ENCODE data around the gene CTNNA3. TPM values are rescaled to one million over a fixed set of nuclear protein-coding genes. Genes with fewer than 3 reads are reported as not detected.

Gene CTNNA3
- total RNA-seq, 1 donor from 2014 or later, result under 0.01 TPM

DNA sequence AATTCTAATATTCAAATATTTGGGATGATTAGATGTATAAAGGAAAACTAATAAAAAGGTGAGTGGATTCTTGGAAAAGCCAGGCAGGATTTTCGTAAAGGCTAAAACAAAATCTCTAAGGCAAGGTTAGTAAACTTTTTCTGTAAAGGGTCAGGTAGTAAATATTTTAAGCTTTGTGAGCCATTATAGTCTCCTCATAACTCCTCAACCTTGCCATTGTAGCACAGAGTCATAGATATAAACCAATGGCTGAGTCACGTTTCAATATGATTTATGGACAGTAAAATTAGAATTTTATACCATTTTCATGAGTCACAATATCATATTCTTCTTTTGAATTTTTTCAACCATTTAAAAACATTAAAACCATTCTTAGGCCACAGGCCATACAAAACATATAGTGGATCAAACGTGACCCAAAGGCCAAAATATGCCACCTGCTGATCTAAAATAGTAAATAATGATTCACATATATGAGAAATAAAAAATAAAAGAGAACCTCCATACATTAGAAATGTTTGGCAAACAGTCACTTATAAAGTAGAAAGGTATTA, 1422.0 kb downstream of the CTNNA3 start:
- no peak for DNase-seq

DNA sequence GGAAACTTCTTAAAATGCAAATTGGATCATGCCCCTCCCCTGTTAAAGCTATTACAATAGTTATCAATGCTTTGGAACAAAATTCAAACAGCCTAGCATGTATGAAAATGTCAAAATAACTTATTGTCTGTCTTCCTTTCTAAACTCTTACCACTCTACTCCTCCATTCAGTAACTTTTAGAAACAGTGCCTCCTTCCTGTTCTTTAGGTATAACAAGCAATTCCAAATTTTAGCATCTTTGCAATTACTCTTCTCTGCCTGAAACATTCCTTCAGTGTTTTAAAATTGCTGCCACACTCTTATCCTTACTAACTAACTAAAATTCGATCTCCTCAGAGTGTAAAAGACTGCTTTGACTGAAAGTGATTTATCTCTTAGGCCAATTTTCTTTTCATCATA, 1430.6 kb downstream of the CTNNA3 start:
- DNase-seq, result no peak

GRCh38 chr10:66259836-66260235, 1436.2 kb downstream of the CTNNA3 start:
- no peak for DNase-seq

GRCh38 chr10:66258693-66259092, 1437.3 kb downstream of the CTNNA3 start:
- no peak for DNase-seq

GRCh38 chr10:66257801-66258200, 1438.2 kb downstream of the CTNNA3 start:
- DNase-seq, result no peak

GRCh38 chr10:66252986-66253385, 1443.0 kb downstream of the CTNNA3 start:
- no peak for DNase-seq

- no peak for DNase-seq
Measured at GRCh38 chr10:66246177-66246576, 1449.8 kb downstream of the CTNNA3 start.

DNA sequence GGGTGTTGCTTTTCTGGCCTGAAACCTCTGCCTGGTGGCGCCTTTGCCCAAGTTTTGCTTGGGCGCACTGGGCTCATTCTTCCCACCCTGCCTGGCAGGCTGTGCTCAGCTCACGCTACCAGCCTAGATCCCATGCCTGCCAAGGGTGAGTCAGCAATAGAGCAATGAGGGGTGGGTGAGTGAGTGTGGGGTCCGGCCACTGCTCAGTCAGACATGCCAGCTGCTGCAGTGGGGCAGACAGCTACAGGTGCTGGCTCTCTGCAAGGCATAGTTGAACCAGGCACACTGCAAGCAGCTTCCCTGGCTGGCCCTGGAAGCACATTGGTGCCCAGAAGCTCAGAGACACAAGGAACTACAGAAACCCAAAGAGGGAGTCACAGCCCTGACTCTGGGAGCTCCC, 1451.0 kb downstream of the CTNNA3 start:
- no peak for DNase-seq

DNA sequence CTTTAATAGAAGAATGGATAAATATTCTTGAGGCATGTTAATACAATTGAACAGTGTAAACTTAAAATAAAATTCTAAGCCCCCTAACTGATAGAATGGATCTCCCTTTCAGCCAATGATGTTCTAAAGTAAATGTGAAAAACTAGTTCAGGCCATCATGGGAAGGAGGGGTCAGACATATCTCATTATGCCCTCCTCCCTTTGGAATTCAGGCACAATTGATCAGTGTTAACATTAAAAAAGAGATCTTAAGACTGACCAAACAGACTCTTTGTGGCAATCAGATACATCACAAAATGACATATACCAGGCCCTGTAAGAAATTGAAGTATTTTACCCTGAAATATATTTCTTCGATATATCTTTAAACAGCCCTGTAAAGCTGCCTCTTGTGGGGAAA, 1453.1 kb downstream of the CTNNA3 start:
- DNase-seq, result no peak

DNA sequence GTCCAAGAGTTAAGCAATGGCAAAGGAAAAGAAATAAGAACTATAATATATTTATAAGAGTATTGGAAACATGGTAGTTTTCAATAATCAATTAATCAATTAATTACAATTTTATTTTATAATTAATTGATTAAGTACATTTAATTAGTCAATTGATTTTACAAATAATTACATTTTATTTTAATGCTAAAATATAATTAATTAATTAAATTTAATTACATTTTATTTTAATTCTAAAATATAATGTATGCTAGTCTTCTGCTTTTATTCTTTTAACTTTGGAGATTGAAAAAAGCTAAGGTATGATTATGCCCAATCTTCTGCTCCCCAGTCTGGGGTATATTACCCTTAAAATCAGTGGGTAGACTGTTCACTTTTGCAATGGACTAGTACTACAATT, 1456.9 kb downstream of the CTNNA3 start:
- no peak for DNase-seq

- no peak for DNase-seq
Measured at GRCh38 chr10:66238343-66238742, 1457.7 kb downstream of the CTNNA3 start.

DNA sequence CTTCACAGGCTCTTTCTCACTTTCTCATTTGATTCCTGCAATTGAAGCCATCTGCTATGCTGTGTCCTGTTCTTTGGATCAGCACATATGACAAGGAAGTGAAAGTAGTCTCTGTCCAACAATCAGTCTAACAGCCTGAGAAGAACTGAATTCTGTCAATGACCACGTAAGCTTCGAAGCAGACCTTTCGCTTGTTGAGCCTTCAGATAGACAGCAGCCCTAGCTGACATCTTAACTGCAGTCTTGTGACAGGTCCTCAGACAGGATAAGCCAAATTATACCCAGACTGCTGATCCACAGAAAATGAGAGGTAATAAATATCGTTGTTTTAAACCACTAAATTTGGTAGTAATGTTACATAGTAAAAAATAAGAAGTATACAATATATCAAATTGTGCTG, 1461.1 kb downstream of the CTNNA3 start:
- no peak for DNase-seq

DNA sequence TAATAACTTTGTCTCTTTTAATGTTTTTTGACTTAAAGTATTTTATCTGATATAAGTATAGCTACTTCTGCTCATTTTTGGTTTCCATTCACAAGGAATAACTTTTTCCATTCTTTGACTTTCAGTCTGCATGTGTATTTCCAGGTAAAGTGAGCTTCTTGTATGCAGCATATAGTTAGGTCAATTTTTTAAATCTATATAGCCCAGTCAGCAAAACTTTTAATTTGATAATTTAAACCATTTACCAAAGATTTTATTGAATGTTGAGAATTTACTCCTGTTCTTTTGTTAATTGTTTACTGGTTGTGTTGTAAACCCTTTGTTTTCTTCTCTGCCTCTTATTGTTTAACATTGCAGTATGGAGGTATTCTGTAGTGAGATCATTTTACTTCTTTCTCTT, 1467.1 kb downstream of the CTNNA3 start:
- no peak for DNase-seq

- DNase-seq, result no peak
Measured at GRCh38 chr10:66223656-66224055, 1472.3 kb downstream of the CTNNA3 start.

DNA sequence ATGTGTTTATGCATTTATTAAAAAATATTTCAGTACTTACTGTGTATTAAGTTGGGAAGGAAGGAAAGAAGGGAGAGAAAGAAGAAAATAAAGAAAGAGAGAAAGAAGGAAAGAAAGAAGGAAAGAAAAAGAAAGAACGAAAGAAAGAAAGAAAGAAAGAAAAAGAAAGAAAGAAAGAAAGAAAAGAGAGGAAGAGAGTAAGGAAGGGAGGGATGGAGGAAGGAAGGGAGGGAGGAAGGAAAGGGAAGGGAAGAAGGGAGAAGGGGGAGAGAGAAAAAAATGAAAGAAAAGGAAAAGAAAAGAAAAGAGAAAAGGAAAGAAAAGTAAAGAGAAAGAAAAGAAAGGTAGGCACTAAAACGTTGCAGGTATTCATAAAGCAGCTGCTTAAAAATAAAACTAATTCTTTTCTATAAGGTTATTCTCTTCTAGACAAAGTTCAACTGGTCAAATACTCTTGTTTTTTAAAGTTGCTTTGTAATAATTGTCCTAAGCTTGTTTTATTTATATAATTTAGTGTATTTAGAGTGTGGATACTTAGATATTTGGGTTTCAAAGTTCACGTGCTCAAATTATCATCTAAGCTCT, 1473.4 kb downstream of the CTNNA3 start:
- no peak for DNase-seq

- no peak for DNase-seq
Measured at GRCh38 chr10:66218981-66219587, 1476.9 kb downstream of the CTNNA3 start.

GRCh38 chr10:66218289-66218688, 1477.7 kb downstream of the CTNNA3 start:
- DNase-seq, result no peak

- DNase-seq, result no peak
Measured at GRCh38 chr10:66215920-66216319, 1480.1 kb downstream of the CTNNA3 start.

DNA sequence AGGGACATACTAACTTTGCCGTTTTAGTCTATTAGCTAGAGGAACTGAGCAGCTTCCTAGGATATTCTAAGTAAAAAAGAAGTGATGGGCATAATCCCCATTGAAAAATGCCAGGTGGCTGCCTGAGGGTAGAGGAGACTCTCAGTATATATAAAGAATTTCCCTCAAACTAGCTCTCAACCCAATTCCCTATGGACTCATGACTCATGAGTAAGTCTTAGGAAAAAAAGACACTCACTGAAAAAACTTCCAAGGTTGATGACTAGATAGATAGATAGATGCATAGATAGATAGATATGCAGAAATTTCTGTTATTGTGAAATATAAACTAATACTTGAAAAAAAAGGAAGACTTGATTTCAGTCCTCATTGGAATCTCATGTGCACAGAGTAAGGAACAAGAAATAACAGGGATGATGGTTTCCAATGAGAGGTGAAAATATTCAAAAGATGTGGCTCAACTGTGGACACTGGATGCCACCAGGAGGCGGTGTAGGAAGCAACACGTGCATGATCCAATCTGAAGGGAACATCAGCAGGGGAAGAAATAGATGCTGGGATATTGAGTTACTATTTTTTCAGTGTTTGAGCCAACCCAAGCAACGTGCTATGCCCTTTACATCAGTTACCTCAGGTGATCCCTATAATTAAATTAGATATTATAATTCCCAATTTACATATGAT, 1481.1 kb downstream of the CTNNA3 start:
- DNase-seq, result no peak

GRCh38 chr10:66209025-66209424, 1487.0 kb downstream of the CTNNA3 start:
- DNase-seq, result no peak

DNA sequence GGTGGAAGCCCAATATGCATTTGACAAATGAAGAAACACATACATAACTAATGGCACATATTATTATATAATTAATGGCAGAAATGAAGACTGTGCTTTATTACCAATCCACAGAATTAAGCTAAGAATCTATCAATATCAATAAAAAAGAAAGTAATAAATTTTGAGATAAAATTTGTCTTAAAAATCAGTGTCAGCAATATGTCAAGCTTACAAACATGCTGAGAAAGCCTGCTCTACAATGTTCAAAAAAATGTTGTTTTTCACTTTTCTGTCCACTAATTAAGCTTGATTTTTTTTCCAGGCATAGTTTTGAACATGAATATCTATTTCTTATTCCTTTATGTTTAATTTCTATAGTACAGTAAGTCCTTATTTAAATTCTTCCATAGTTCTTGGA, 1491.2 kb downstream of the CTNNA3 start:
- no peak for DNase-seq

GRCh38 chr10:66202101-66202500, 1493.9 kb downstream of the CTNNA3 start:
- no peak for DNase-seq

DNA sequence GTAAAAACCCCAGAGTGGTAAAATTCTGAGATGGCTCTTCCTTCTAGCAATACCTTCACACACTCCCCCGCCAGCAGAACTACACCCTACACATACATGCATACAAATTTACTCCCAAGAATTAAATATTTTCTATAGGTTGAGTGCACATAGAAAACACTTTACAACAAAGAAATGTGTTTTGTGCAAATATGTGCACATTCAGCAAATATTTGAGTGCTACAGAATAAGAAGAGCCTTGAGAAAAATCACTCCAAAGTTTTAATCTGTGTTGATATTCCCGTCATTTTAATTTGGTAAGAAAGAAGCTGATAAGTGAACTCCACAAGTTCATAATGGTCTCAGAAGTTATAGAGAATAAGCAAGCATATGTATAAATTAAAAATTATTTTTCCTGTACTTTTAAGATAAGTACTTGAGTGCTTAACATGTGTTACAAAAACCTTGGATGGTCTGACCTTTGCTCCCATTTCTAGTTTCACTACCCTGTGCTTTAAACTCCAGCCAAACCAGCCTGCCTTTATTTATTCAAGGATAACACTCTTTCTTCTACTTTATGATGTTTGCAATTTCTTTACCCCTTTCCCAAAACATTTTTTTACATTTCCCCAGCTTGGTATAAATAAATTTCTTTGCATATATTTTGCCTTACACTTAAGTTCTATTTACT, 1503.7 kb downstream of the CTNNA3 start:
- DNase-seq, result no peak

- DNase-seq, result no peak
Measured at GRCh38 chr10:66190413-66190812, 1505.6 kb downstream of the CTNNA3 start.

Data from dermis blood vessel endothelial cell (primary cell).